ENCODE data around the gene ETNK1.

- TF ChIP-seq CTCF (IDR thresholded peaks at IDR 0.05; ENCODE audit: poor library complexity) (no peak), EZH2 (IDR thresholded peaks at IDR 0.05; ENCODE audit: borderline replicate concordance) (no peak), EZH2phosphoT487 (IDR thresholded peaks at IDR 0.05; ENCODE audit: low read depth, severe bottlenecking, unreplicated experiment) (no peak)
These were observed 2.4 kb downstream of the ETNK1 start for GRCh38 chr12:22627371-22627770.
